Measurements from ENCODE around the gene CDR2.

Gene CDR2

GRCh38 chr16:22312897-22313781, 61.3 kb downstream of the CDR2 start:
- Histone ChIP-seq H3K79me2 (ENCODE audit: insufficient read depth, low read depth) (no peaks in the 10 kb centered on the region), H3K27me3 (ENCODE audit: insufficient read depth, low read depth) (no peaks in the 10 kb centered on the region), H2AFZ (ENCODE audit: low read depth) (no peak overlapping the region), H3K4me3 (IDR thresholded peaks at IDR 0.05; ENCODE audit: insufficient read depth, low read depth, low read length) (no peak overlapping the region), H3K4me1 (ENCODE audit: low read depth, poor library complexity, severe bottlenecking) (no peaks in the 10 kb centered on the region), H3K36me3 (ENCODE audit: insufficient read depth) (peaks cover 11% of the 10 kb centered on the region; the same call in 1 of the 2 replicates), H3K27ac (no peak overlapping the region), H3K4me2 (no peak overlapping the region), H4K20me1 (ENCODE audit: insufficient read depth) (no peaks in the 10 kb centered on the region), H3K9ac (no peak overlapping the region)
- TF ChIP-seq CTCF (conservative IDR thresholded peaks at IDR 0.05; ENCODE audit: low read depth, low read length) = no peak

GRCh38 chr16:22311520-22311919, 62.9 kb downstream of the CDR2 start:
- H3K4me2 ChIP-seq = no peak overlapping the region
- H3K27ac ChIP-seq = no peak overlapping the region
- no peak for TF ChIP-seq CTCF (conservative IDR thresholded peaks at IDR 0.05; ENCODE audit: low read depth, low read length)
- peaks cover 7% of the 10 kb centered on the region; the same call in 1 of the 2 replicates for H3K36me3 ChIP-seq (ENCODE audit: insufficient read depth)
- H3K79me2 ChIP-seq (ENCODE audit: insufficient read depth, low read depth) = no peaks in the 10 kb centered on the region
- H3K9ac ChIP-seq = no peak overlapping the region
- H4K20me1 ChIP-seq (ENCODE audit: insufficient read depth) = no peaks in the 10 kb centered on the region
- H2AFZ ChIP-seq (ENCODE audit: low read depth) = no peak overlapping the region
- H3K4me3 ChIP-seq (IDR thresholded peaks at IDR 0.05; ENCODE audit: insufficient read depth, low read depth, low read length) = no peak overlapping the region
- no peaks in the 10 kb centered on the region for H3K4me1 ChIP-seq (ENCODE audit: low read depth, poor library complexity, severe bottlenecking)
- no peaks in the 10 kb centered on the region for H3K27me3 ChIP-seq (ENCODE audit: insufficient read depth, low read depth)

GRCh38 chr16:22308824-22309520, 65.4 kb downstream of the CDR2 start:
- H2AFZ ChIP-seq (ENCODE audit: low read depth) = no peak overlapping the region
- H3K4me3 ChIP-seq (IDR thresholded peaks at IDR 0.05; ENCODE audit: insufficient read depth, low read depth, low read length) = no peak overlapping the region
- H4K20me1 ChIP-seq (ENCODE audit: insufficient read depth) = no peaks in the 10 kb centered on the region
- no peaks in the 10 kb centered on the region for H3K27me3 ChIP-seq (ENCODE audit: insufficient read depth, low read depth)
- peaks cover 7% of the 10 kb centered on the region; the same call in 1 of the 2 replicates for H3K36me3 ChIP-seq (ENCODE audit: insufficient read depth)
- H3K79me2 ChIP-seq (ENCODE audit: insufficient read depth, low read depth) = peaks cover 5% of the 10 kb centered on the region; the same call in 1 of the 2 replicates
- H3K9ac ChIP-seq = no peak overlapping the region
- H3K27ac ChIP-seq = no peak overlapping the region
- no peaks in the 10 kb centered on the region for H3K4me1 ChIP-seq (ENCODE audit: low read depth, poor library complexity, severe bottlenecking)
- no peak overlapping the region for H3K4me2 ChIP-seq
- no peak for TF ChIP-seq CTCF (conservative IDR thresholded peaks at IDR 0.05; ENCODE audit: low read depth, low read length)

GRCh38 chr16:22307838-22308237, 66.6 kb downstream of the CDR2 start:
- Histone ChIP-seq H3K79me2 (ENCODE audit: insufficient read depth, low read depth) (peaks cover 14% of the 10 kb centered on the region; the same call in 1 of the 2 replicates), H3K27me3 (ENCODE audit: insufficient read depth, low read depth) (no peaks in the 10 kb centered on the region), H3K9ac (no peak overlapping the region), H2AFZ (ENCODE audit: low read depth) (no peak overlapping the region), H3K4me2 (no peak overlapping the region), H3K4me3 (IDR thresholded peaks at IDR 0.05; ENCODE audit: insufficient read depth, low read depth, low read length) (no peak overlapping the region), H4K20me1 (ENCODE audit: insufficient read depth) (no peaks in the 10 kb centered on the region), H3K4me1 (ENCODE audit: low read depth, poor library complexity, severe bottlenecking) (no peaks in the 10 kb centered on the region), H3K27ac (no peak overlapping the region), H3K36me3 (ENCODE audit: insufficient read depth) (peaks cover 7% of the 10 kb centered on the region; the same call in 1 of the 2 replicates)
- no peak for TF ChIP-seq CTCF (conservative IDR thresholded peaks at IDR 0.05; ENCODE audit: low read depth, low read length)

Data from KMS-11 (cell line).